Skin epidermis (tissue), 12 donors: ENCODE results near the gene GALNT14.
"Not testable (repeated sequence)": the region's sequence is repeated elsewhere in the genome, so short reads cannot be mapped to it uniquely, and the experiment has no call there.

Experiments
- H3K27ac ChIP-seq, 21 experiments: fragments of 200-600 bp; sonication (generic) in 11 of 21; one replicate each; pipeline ENCODE4 v1.5.0; 2020; ENCODE audit warnings: mild to moderate bottlenecking in 3 of 21, inconsistent platforms in 2 of 21, moderate library complexity in 2 of 21
- H3K4me3 ChIP-seq, 7 experiments: fragments of 200-600 bp; sonication (generic) in 2 of 7; one replicate each; pipeline ENCODE4 v1.5.0; 2020; ENCODE audit warnings: inconsistent platforms in 2 of 7, mild to moderate bottlenecking in 2 of 7, moderate library complexity in 1 of 7

Gene GALNT14

GRCh38 chr2:31138037-31138962, at the start of gene GALNT14:
GALNT14 (minus strand) TSS chr2:31138440; CDS start chr2:31138086, 354 bp downstream.
- Histone ChIP-seq H3K4me3 (peak within 1 kb of the TSS; percentile 42 to 53 (median 50)), H3K27ac (peak within 1 kb of the TSS in 2 of 21 experiments; percentile 21 to 34)

- Histone ChIP-seq H3K4me3 (no peak overlapping the region), H3K27ac (no peak overlapping the region)
These were observed 48.9 kb upstream of the GALNT14 start for GRCh38 chr2:31187166-31187565.

- not testable (repeated sequence) for H3K4me3 ChIP-seq, H3K27ac ChIP-seq
These were observed 45.7 kb upstream of the GALNT14 start for GRCh38 chr2:31183973-31184372.

- Histone ChIP-seq H3K4me3 (no peak overlapping the region), H3K27ac (no peak overlapping the region)
These were observed 38.5 kb upstream of the GALNT14 start for GRCh38 chr2:31176742-31177141.

- no peak overlapping the region for H3K27ac ChIP-seq
- no peak overlapping the region for H3K4me3 ChIP-seq
These were observed 32.9 kb upstream of the GALNT14 start for GRCh38 chr2:31171142-31171541.

GRCh38 chr2:31170071-31170698, 31.9 kb upstream of the GALNT14 start:
- no peak overlapping the region for H3K4me3 ChIP-seq
- no peak overlapping the region for H3K27ac ChIP-seq

GRCh38 chr2:31168291-31168690, 30.1 kb upstream of the GALNT14 start:
- no peak overlapping the region for H3K27ac ChIP-seq
- no peak overlapping the region for H3K4me3 ChIP-seq

- H3K4me3 ChIP-seq = no peak overlapping the region
- no peak overlapping the region for H3K27ac ChIP-seq
These were observed 28.7 kb upstream of the GALNT14 start for GRCh38 chr2:31166925-31167324.

- H3K4me3 ChIP-seq = no peak overlapping the region
- H3K27ac ChIP-seq = no peak overlapping the region
These were observed 24.8 kb upstream of the GALNT14 start for GRCh38 chr2:31163011-31163539.

GRCh38 chr2:31161637-31162036, 23.4 kb upstream of the GALNT14 start:
- H3K4me3 ChIP-seq = no peak overlapping the region
- H3K27ac ChIP-seq = no peak overlapping the region

- Histone ChIP-seq H3K27ac (no peak overlapping the region), H3K4me3 (no peak overlapping the region)
These were observed 13.3 kb upstream of the GALNT14 start for GRCh38 chr2:31151501-31151900.

GRCh38 chr2:31150120-31150670, 12.0 kb upstream of the GALNT14 start:
- no peak overlapping the region for H3K27ac ChIP-seq
- no peak overlapping the region for H3K4me3 ChIP-seq

- H3K27ac ChIP-seq = no peak overlapping the region
- no peak overlapping the region for H3K4me3 ChIP-seq
These were observed 10.3 kb upstream of the GALNT14 start for GRCh38 chr2:31148514-31148913.

- no peak overlapping the region for H3K27ac ChIP-seq
These were observed 9.4 kb upstream of the GALNT14 start for GRCh38 chr2:31147645-31148044.

GRCh38 chr2:31142110-31142509, 3.9 kb upstream of the GALNT14 start:
- no peak overlapping the region for H3K27ac ChIP-seq

More at GRCh38 chr2:31147645-31148044, 9.4 kb upstream of the GALNT14 start:
- no peak overlapping the region for H3K4me3 ChIP-seq

GRCh38 chr2:31141443-31142085, 3.3 kb upstream of the GALNT14 start:
- Histone ChIP-seq H3K27ac (no peak overlapping the region), H3K4me3 (no peak overlapping the region)

More at GRCh38 chr2:31142110-31142509, 3.9 kb upstream of the GALNT14 start:
- no peak overlapping the region for H3K4me3 ChIP-seq

GRCh38 chr2:31140151-31140550, 1.9 kb upstream of the GALNT14 start:
- Histone ChIP-seq H3K4me3 (no peak overlapping the region), H3K27ac (no peak overlapping the region)

- H3K27ac ChIP-seq = no peak overlapping the region
- H3K4me3 ChIP-seq = no peak overlapping the region
These were observed 1.4 kb upstream of the GALNT14 start for GRCh38 chr2:31139671-31140070.

GRCh38 chr2:31137211-31138036, 816 bp downstream of the GALNT14 start:
- Histone ChIP-seq H3K27ac (peak overlapping the region in 1 of 21 experiments; percentile 21), H3K4me3 (peak overlapping the region; percentile 42 to 53 (median 50))
